Esophagus squamous epithelium (tissue), 5 donors: ENCODE results near the gene MAGED2. TPM values are rescaled to one million over a fixed set of nuclear protein-coding genes. Genes with fewer than 3 reads are reported as not detected.

Experiments used
- DNase-seq: peaks from one replicate; lab custom pipeline; 2025; lab: John Stamatoyannopoulos, UW
- H3K27ac ChIP-seq, 4 donors: fragments of 200-600 bp; sonication (generic); one replicate each; pipeline ENCODE4 v1.5.1; 2016 to 2019; ENCODE audit warnings: mild to moderate bottlenecking in 1 of 4
- H3K27me3 ChIP-seq, 4 donors: fragments of 200-600 bp; sonication (generic); 1 replicate in 3 of 4; 2 replicates in 1 of 4; pipeline versions ENCODE4 v1.5.1 to v1.6.0; 2017 to 2021; ENCODE audit warnings: antibody characterized with exemption in 1 of 4
- H3K36me3 ChIP-seq, 3 donors: fragments of 200-600 bp; sonication (generic); one replicate each; pipeline ENCODE4 v1.5.1; 2016 to 2019
- H3K4me1 ChIP-seq, 3 donors: fragments of 200-600 bp; sonication (generic); one replicate each; pipeline ENCODE4 v1.5.1; 2017 to 2019
- H3K4me3 ChIP-seq, 4 donors: fragments of 200-600 bp; sonication (generic); 1 replicate in 3 of 4; 2 replicates in 1 of 4; pipeline ENCODE4 v1.5.1; 2016 to 2019; ENCODE audit warnings: mild to moderate bottlenecking in 2 of 4, moderate library complexity in 1 of 4
- H3K9me3 ChIP-seq, 3 donors: fragments of 200-600 bp; sonication (generic); one replicate each; pipeline ENCODE4 v1.5.1; 2016 to 2019
- POLR2A ChIP-seq, 4 donors: fragments of 450-650 bp; IDR thresholded peaks; one replicate each; pipeline ENCODE4 v1.6.1; 2017; ENCODE audit warnings: antibody characterized with exemption in 4 of 4, mild to moderate bottlenecking in 4 of 4, moderate library complexity in 3 of 4
- WGBS, 2 donors: methylation state at CpG; one replicate each; pipeline ENCODE4 v1.1.5; 2018; 5-methylcytosine and 5-hydroxymethylcytosine counted together
- intact Hi-C: fragments of 100-400 bp; cut with DNase I; formaldehyde crosslinking; loops from one replicate; pipeline ENCODE4 v1.15.0; 2022
- total RNA-seq, 4 donors: library from RNA; depleted of rRNA; stranded (reverse); fragments of >200 nt; gene quantifications; one replicate each; pipeline ENCODE4 v1.1.0, GENCODE V29; 2016
- TF ChIP-seq, protein P1 (sequence below), 6 experiments: fragments of 450-650 bp in 4 of 6; fragments of 200-600 bp in 2 of 6; sonication (generic) in 2 of 6; IDR thresholded peaks; one replicate each; pipeline ENCODE4 v1.5.1; 2016 to 2019; ENCODE audit warnings: antibody characterized with exemption in 6 of 6, mild to moderate bottlenecking in 4 of 6, moderate library complexity in 4 of 6
- donor health status: DM: yes; HTN: yes; CAD: no.

Gene MAGED2
- total RNA-seq, 4 donors from 2014 or later: 36.3 to 88.3 (median 65.8) TPM

DNA sequence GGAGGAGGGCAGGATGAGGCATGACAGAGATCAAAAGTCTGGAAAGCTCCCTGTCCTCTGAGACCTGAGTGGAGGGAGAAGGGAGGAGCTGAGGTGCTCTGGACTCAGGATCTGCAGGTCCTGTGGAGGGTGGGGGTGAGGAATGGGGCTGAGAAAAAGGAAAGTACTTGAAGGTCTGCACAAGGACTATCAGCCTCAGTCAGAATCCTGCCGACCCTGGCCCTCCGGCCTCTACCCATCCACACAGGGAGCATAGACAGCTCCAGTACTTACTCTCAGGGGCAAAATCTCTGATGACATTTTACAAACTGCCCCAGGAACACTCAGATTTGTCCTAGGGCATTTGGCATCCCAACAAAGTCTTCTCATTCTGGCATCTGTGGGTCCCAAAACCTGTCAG, 8.5 kb upstream of the MAGED2 start:
- no peak overlapping the region for H3K27ac ChIP-seq
- no peak for TF ChIP-seq POLR2A (IDR thresholded peaks at IDR 0.05)
- TF ChIP-seq, protein P1, sequence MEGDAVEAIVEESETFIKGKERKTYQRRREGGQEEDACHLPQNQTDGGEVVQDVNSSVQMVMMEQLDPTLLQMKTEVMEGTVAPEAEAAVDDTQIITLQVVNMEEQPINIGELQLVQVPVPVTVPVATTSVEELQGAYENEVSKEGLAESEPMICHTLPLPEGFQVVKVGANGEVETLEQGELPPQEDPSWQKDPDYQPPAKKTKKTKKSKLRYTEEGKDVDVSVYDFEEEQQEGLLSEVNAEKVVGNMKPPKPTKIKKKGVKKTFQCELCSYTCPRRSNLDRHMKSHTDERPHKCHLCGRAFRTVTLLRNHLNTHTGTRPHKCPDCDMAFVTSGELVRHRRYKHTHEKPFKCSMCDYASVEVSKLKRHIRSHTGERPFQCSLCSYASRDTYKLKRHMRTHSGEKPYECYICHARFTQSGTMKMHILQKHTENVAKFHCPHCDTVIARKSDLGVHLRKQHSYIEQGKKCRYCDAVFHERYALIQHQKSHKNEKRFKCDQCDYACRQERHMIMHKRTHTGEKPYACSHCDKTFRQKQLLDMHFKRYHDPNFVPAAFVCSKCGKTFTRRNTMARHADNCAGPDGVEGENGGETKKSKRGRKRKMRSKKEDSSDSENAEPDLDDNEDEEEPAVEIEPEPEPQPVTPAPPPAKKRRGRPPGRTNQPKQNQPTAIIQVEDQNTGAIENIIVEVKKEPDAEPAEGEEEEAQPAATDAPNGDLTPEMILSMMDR (IDR thresholded peaks at IDR 0.05): no peak
- H3K9me3 ChIP-seq: no peaks in the 10 kb centered on the region
- no peak for DNase-seq
- H3K36me3 ChIP-seq: no peaks in the 10 kb centered on the region
- H3K4me3 ChIP-seq: no peak overlapping the region
- H3K27me3 ChIP-seq: no peaks in the 10 kb centered on the region
- intact Hi-C loops: no loop called here
- H3K4me1 ChIP-seq: no peaks in the 10 kb centered on the region
- 93% methylated on average over 2 of the region's 2 CpGs; no CpG with 5 or more reads in 1 of the 2 donors for WGBS, 2 donors

DNA sequence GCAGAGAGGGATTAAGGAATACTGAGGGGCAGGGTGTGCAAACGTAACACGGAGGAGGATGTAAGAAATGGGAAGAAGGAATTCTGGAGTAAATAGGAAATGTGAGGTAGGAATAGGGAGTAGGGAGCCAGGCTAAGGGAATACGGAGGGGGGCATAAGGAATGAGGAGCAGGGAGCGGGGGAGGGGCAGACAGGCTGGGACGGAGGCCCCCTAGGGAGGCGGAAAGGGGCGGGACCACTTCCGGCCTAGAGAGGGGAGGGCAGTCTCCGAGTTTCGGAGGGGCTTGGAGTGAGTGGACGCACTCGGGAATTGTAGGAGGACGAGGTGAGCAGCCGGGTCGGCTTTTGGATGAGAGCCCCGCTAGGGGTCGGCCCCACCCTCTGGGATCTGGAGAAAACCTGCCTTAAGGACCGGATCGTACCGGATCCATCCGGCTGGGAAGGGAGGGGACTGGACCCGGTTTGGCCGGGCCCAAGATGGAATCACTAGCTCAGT, 612 bp downstream of the MAGED2 start:
- DNase-seq: no peak

DNA sequence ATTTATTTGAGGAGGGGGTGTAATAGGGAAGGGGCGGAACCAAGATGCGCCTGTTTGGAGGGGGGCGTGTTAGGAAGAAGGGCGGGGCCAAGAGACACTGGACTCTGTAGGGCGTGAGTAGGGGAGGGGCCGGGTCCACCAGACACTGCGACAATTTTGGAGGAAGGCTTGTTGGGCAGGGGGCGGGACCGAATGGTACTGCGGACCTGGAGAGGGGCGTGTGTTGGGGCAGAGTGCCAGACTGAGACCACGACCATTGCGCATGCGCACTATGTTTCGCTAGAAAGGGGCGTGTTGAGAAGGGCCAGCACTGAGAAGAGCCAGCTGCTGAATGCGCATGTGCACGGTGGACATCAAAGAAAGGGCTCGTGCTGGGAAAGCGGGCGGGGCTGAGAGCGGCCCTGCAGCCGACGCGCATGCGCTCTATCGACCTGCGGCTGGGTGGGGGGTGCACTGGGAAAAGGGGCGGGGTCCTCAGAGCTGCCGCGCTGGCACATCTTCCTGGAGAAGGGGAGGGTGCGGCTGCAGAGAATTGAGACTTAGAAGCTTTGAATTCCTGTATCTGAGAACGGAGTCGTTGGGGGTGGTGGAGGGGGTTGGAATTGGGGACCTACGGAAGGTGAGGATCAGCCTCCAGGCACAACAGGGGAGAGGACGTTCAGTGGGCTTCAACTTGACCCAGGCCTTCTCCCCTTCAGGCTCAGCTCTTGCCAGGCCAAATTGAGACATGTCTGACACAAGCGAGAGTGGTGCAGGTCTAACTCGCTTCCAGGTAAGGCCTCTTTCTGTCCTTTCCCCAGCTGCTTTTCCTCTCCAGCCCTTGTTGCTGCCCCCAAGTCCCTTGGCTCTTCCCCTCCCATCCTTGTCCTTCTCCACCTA, 1.3 kb downstream of the MAGED2 start:
- no peaks in the 10 kb centered on the region for H3K9me3 ChIP-seq
- WGBS, 2 donors: 0 to 35% methylated on average over 6 to 27 of the region's 38 CpGs
- H3K27me3 ChIP-seq: no peaks in the 10 kb centered on the region
- H3K4me1 ChIP-seq: peaks cover 0 to 21% (median 7%) of the 10 kb centered on the region in 3 donors
- H3K36me3 ChIP-seq: peaks cover 0 to 41% (median 0%) of the 10 kb centered on the region in 3 donors
- intact Hi-C loops: no loop called here
- no peak for TF ChIP-seq POLR2A (IDR thresholded peaks at IDR 0.05)
- TF ChIP-seq, protein P1 (IDR thresholded peaks at IDR 0.05): no peak
- peak; percentile 72 for DNase-seq
- H3K4me3 ChIP-seq: peak overlapping the region; percentile 53 to 73 (median 70)
- peak overlapping the region; percentile 78 to 91 (median 86) for H3K27ac ChIP-seq

More for the DNA sequence above, 612 bp downstream of the MAGED2 start:
- Histone ChIP-seq H3K36me3 (peaks cover 0 to 34% (median 0%) of the 10 kb centered on the region in 3 donors), H3K27ac (peak overlapping the region; percentile 78 to 91 (median 86)), H3K9me3 (no peaks in the 10 kb centered on the region), H3K4me1 (peaks cover 0 to 21% (median 7%) of the 10 kb centered on the region in 3 donors), H3K27me3 (no peaks in the 10 kb centered on the region), H3K4me3 (peak overlapping the region; percentile 53 to 73 (median 70))
- intact Hi-C loops: no loop called here
- 0 to 53% methylated on average over 10 to 23 of the region's 23 CpGs for WGBS, 2 donors
- TF ChIP-seq POLR2A (IDR thresholded peaks at IDR 0.05): no peak
- TF ChIP-seq, protein P1 (IDR thresholded peaks at IDR 0.05): no peak

DNA sequence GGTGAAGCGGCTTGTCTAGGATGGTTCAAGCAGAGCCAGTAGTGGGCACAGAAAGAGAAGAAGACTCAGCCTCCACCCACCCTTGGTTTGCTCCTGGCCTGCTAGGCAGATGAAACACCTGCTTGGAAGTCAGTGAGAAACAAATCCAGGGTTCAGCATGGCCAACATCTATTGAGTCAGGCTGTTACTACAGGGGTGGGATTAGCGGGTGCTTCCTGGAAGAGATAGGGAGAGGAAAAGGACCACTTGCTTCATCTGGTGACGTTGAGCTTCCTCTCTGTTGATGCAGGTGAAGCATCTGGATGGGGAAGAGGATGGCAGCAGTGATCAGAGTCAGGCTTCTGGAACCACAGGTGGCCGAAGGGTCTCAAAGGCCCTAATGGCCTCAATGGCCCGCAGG, 3.0 kb downstream of the MAGED2 start:
- no peaks in the 10 kb centered on the region for H3K9me3 ChIP-seq
- WGBS, 2 donors: 74 to 93% methylated on average over 3 to 5 of the region's 5 CpGs
- H3K27ac ChIP-seq: no peak overlapping the region
- intact Hi-C loops: no loop called here
- peaks cover 0 to 58% (median 0%) of the 10 kb centered on the region in 3 donors for H3K36me3 ChIP-seq
- H3K4me3 ChIP-seq: no peak overlapping the region
- peaks cover 0 to 21% (median 7%) of the 10 kb centered on the region in 3 donors for H3K4me1 ChIP-seq
- no peak for DNase-seq
- H3K27me3 ChIP-seq: no peaks in the 10 kb centered on the region
- no peak for TF ChIP-seq POLR2A (IDR thresholded peaks at IDR 0.05)
- TF ChIP-seq, protein P1 (IDR thresholded peaks at IDR 0.05): no peak
